HCT116 (cell line): ENCODE data around the gene SPTY2D1. TPM values are rescaled to one million over a fixed set of nuclear protein-coding genes. Genes with fewer than 3 reads are reported as not detected.
"Not testable (repeated sequence)": the region's sequence is repeated elsewhere in the genome, so short reads cannot be mapped to it uniquely, and the experiment has no call there.

Source experiments
- ATAC-seq: fragments of 200-7000 bp; cut with Tn5 transposase; 2 replicates; pipeline ENCODE4 v1.9.1; 2020; ENCODE audit warnings: mild to moderate bottlenecking, moderate library complexity
- BruUV-seq: library from RNA; stranded (reverse); fragments of 400-500 nt; replicated peaks from 2 replicates; lab custom pipeline; 2021; lab: Mats Ljungman, UMichigan
- CTCF ChIA-PET: fragments of 300-600 bp; sonication (Branson Sonifier 250); formaldehyde crosslinking; loops from one replicate; lab custom pipeline; 2021; ENCODE audit warnings: antibody characterized with exemption; lab: Charles Lee
- POLR2A ChIA-PET: fragments of 300-600, 350-600 bp; sonication (Branson Sonifier 250); formaldehyde crosslinking; loops from one replicate; lab custom pipeline; 2021; ENCODE audit warnings: antibody characterized with exemption; lab: Charles Lee
- RAD21 ChIA-PET, 2 experiments: fragments of 300-600 bp; sonication (Branson Sonifier 250); formaldehyde crosslinking; loops; one replicate each; lab custom pipeline; 2023; ENCODE audit warnings: low total read pairs in 2 of 2; ENCODE audit not compliant: uncharacterized antibody in 2 of 2, unreplicated experiment in 2 of 2, low non-redundant PET in 1 of 2; lab: Charles Lee
- DNase-seq: peaks from one replicate; pipeline ENCODE4 v3.0.0-alpha.2; 2010; ENCODE audit warnings: low read depth, low spot score
- H2AFZ ChIP-seq: fragments of 200-600 bp; shearing (Covaris generic), sonication (generic); 2 replicates; pipeline ENCODE4 v1.6.1; 2017; ENCODE audit warnings: low read depth, mixed run types, mixed read lengths, antibody characterized with exemption, low read length; ENCODE audit not compliant: poor library complexity, severe bottlenecking
- H3K27ac ChIP-seq: 2 replicates; pipeline ENCODE4 v1.5.1; 2012; ENCODE audit warnings: low read depth, low read length
- H3K27me3 ChIP-seq: fragments of 200-600 bp; sonication (generic); 2 replicates; pipeline ENCODE4 v1.6.1; 2016; ENCODE audit warnings: mixed run types, low read length, mixed read lengths; ENCODE audit not compliant: insufficient read depth
- H3K36me3 ChIP-seq, 2 experiments: fragments of 200-500 bp in 1 of 2; fragments of 200-600 bp in 1 of 2; sonication (Bioruptor generic) in 1 of 2; sonication (generic) in 1 of 2; 2 replicates each; pipeline versions ENCODE4 v1.5.1 to v1.6.1; 2014 to 2016; ENCODE audit warnings: low read length in 2 of 2, inconsistent platforms in 1 of 2, mixed read lengths in 1 of 2, mixed run types in 1 of 2; ENCODE audit not compliant: insufficient read depth in 2 of 2, control insufficient read depth in 1 of 2
- H3K4me1 ChIP-seq, 2 experiments: fragments of 200-600 bp in 1 of 2; sonication (generic) in 1 of 2; 2 replicates each; pipeline versions ENCODE4 v1.5.1 to v1.6.1; 2012 to 2017; ENCODE audit warnings: low read length in 2 of 2, inconsistent platforms in 1 of 2, mild to moderate bottlenecking in 1 of 2, mixed read lengths in 1 of 2, mixed run types in 1 of 2, moderate library complexity in 1 of 2; ENCODE audit not compliant: insufficient read depth in 2 of 2, control insufficient read depth in 1 of 2
- H3K4me2 ChIP-seq: fragments of 200-600 bp; sonication (generic); 2 replicates; pipeline ENCODE4 v1.6.1; 2017; ENCODE audit warnings: mixed run types, low read length, mixed read lengths
- H3K4me3 ChIP-seq, 2 experiments: fragments of 200-600 bp in 1 of 2; sonication (generic) in 1 of 2; replicated peaks in 1 of 2; 2 replicates each; pipeline ENCODE4 v1.5.1; 2011 to 2016; ENCODE audit warnings: low read length in 2 of 2, control low read depth in 1 of 2, low read depth in 1 of 2, mild to moderate bottlenecking in 1 of 2, mixed read lengths in 1 of 2, mixed run types in 1 of 2
- H3K79me2 ChIP-seq: fragments of 200-600 bp; sonication (generic); 2 replicates; pipeline ENCODE4 v1.6.1; 2017; ENCODE audit warnings: mild to moderate bottlenecking, mixed run types, low read length, moderate library complexity, mixed read lengths; ENCODE audit not compliant: insufficient read depth
- H3K9ac ChIP-seq: fragments of 200-600 bp; sonication (generic); 2 replicates; pipeline ENCODE4 v1.6.1; 2016; ENCODE audit warnings: low read length, mixed read lengths
- H3K9me2 ChIP-seq: fragments of 200-600 bp; sonication (generic), shearing (Covaris generic); 2 replicates; pipeline ENCODE4 v1.6.1; 2017; ENCODE audit warnings: mixed run types, mild to moderate bottlenecking, moderate library complexity; ENCODE audit not compliant: insufficient read depth
- H3K9me3 ChIP-seq, 2 experiments: fragments of 200-500 bp in 1 of 2; fragments of 200-600 bp in 1 of 2; sonication (Bioruptor generic) in 1 of 2; sonication (generic) in 1 of 2; 2 replicates each; pipeline ENCODE4 v1.6.1; 2014 to 2017; ENCODE audit warnings: low read length in 2 of 2, mixed read lengths in 2 of 2, inconsistent platforms in 1 of 2, low read depth in 1 of 2, mild to moderate bottlenecking in 1 of 2, mixed run types in 1 of 2, moderate library complexity in 1 of 2; ENCODE audit not compliant: control insufficient read depth in 1 of 2, insufficient read depth in 1 of 2
- H4K20me1 ChIP-seq: fragments of 200-600 bp; sonication (generic), shearing (Covaris generic); 2 replicates; pipeline ENCODE4 v1.6.1; 2017; ENCODE audit warnings: mixed run types, mild to moderate bottlenecking, moderate library complexity; ENCODE audit not compliant: insufficient read depth
- CBX3 ChIP-seq: IDR thresholded peaks from 2 replicates; pipeline ENCODE4 v1.6.1; 2012; ENCODE audit warnings: low read depth
- TCF7L2 ChIP-seq: IDR thresholded peaks from 2 replicates; pipeline ENCODE4 v1.7.0; 2011; ENCODE audit warnings: borderline replicate concordance, inconsistent platforms; ENCODE audit not compliant: insufficient read depth, insufficient read length; ENCODE audit errors: extremely low read depth
- ZNF274 ChIP-seq: fragments of 200-500 bp; sonication (Bioruptor generic); IDR thresholded peaks from 2 replicates; pipeline ENCODE4 v1.6.1; 2014; ENCODE audit warnings: mild to moderate bottlenecking, low read depth, low read length, inconsistent platforms
- intact Hi-C: fragments of 100-400 bp; cut with micrococcal nuclease; formaldehyde crosslinking; loops from 2 replicates; pipeline ENCODE4 v1.10.0; 2022
- total RNA-seq: library from RNA; stranded (reverse); gene quantifications from one replicate; pipeline ENCODE4 v1.2.1, GENCODE V29; 2021; ENCODE audit not compliant: unreplicated experiment

The SPTY2D1 gene
- total RNA-seq, 1 experiment from 2014 or later = 19.7 TPM

GRCh38 chr11:18665353-18665872 lies 31.3 kb upstream of the SPTY2D1 start:
- H4K20me1 ChIP-seq, H2AFZ ChIP-seq, H3K36me3 ChIP-seq, BruUV-seq, RAD21 ChIA-PET, intact Hi-C loops, H3K27me3 ChIP-seq, CTCF ChIA-PET, POLR2A ChIA-PET, H3K9me2 ChIP-seq, H3K27ac ChIP-seq, DNase-seq, H3K9ac ChIP-seq, H3K9me3 ChIP-seq, H3K4me2 ChIP-seq, H3K4me3 ChIP-seq, H3K79me2 ChIP-seq, ATAC-seq: not testable (repeated sequence)
- H3K4me1 ChIP-seq = peaks cover 14 to 22% of the 10 kb centered on the region in 2 experiments

DNA sequence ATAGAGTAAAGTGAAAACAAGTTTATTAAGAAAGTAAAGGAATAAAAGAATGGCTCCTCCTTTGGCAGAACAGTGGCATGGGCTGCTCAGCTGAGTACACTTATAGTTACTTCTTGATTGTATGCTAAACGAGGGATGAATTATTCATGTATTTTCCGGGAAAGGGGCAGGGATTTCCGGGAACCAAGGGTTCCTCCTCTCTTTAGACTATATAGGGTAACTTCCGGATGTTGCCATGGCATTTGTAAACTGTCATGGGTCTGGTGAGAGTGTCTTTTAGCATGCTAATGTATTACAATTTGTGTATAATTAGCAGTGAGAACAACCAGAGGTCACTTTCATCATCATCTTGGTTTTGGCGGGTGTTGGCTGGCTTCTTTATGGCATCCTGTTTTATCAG lies 23.5 kb upstream of the SPTY2D1 start:
- Histone ChIP-seq H4K20me1 (no peaks in the 10 kb centered on the region), H3K9me3 (no peaks in the 10 kb centered on the region), H3K27me3 (no peaks in the 10 kb centered on the region), H2AFZ (no peak overlapping the region), H3K79me2 (no peaks in the 10 kb centered on the region), H3K9ac (no peak overlapping the region), H3K36me3 (no peaks in the 10 kb centered on the region), H3K4me1 (no peaks in the 10 kb centered on the region), H3K9me2 (no peaks in the 10 kb centered on the region), H3K4me3 (no peak overlapping the region), H3K27ac (no peak overlapping the region), H3K4me2 (no peak overlapping the region)
- intact Hi-C loops = no loop called here
- BruUV-seq = no TSS peak
- ChIA-PET CTCF (no interaction called here), POLR2A (no interaction called here), RAD21 (no interaction called here)
- DNase-seq (no peak), ATAC-seq (no peak)
- TF ChIP-seq ZNF274 (no peak), CBX3 (no peak), TCF7L2 (no peak)
